Measurements from ENCODE around the gene STAB1.

STAB1 gene

DNA sequence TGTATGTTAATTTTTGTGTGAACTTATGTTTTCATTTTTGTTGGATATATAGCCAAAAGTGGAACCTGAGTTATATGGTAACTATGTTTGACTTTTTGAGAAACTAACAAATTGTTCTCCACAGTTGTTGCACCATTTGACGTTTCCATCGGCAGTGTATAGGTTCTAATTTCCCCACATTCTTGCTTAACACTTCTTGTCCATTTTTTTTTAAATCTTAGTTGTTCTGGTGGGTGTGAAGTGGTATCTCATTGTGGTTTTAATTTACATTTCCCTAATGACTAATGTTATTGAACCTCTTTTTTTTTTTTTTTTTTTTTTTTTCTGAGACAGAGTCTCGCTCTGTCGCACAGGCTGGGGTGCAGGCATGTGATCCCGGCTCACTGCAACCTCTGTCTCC lies 31.7 kb upstream of the STAB1 start:
- no peak for DNase-seq

DNA sequence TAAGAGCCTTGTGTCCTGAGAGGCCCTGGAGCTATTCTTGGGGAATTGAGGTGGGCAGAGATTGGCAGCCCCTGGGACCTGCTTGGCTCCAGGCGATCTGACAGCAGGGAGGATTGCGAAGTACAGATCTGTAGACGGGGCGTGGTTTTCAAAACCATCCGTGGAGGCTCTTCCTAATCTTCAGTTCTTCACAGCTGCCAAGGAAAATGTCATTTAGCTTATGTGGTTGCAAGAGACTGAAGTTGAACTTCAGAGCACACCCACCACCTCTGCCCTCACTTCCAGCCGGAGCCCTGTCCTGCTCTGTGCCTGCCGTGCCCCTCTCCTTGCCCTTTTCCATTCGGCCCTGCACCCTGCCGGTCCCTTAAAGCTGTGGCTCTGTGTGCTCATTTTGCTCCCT lies 26.8 kb upstream of the STAB1 start:
- no peak for DNase-seq

DNA sequence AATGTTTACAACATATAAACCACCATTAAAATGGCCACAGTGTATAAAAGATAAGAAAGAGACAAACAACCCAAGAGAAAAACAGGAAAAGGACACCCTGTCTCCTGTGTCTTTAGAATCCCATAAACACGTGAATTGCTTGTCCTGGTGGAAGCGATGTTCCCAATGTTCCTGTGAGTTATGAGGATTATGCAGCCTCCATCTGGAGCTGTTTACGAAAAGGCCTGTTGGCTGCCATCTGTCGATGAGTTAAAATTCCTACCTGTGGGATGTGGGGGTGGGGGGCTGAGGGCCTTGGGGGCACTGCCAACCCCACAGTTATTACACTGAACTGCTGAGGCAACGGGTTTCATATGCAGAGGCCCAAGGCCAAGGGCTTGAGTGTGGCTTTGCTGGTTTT lies 26.1 kb upstream of the STAB1 start:
- DNase-seq = no peak

DNA sequence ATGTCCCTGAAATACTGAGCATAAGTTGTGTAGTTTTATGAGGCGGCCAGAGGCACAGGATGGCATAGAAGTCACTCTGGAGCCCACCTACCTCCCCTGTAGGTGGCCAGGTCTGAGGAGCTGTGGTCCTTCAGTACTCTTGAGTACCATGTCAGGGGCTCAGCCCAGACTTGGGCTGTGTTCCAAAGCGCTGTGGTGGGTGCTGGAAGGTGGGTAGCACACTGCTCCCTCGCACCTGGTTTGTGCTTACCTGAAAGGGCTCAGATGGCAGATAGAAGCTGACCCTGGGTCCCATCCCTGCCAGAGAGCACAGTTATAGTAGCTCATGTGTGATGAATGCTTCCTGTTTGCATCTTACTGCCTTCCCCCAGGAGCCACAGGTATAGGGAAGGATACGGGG lies 24.2 kb upstream of the STAB1 start:
- no peak for DNase-seq

DNA sequence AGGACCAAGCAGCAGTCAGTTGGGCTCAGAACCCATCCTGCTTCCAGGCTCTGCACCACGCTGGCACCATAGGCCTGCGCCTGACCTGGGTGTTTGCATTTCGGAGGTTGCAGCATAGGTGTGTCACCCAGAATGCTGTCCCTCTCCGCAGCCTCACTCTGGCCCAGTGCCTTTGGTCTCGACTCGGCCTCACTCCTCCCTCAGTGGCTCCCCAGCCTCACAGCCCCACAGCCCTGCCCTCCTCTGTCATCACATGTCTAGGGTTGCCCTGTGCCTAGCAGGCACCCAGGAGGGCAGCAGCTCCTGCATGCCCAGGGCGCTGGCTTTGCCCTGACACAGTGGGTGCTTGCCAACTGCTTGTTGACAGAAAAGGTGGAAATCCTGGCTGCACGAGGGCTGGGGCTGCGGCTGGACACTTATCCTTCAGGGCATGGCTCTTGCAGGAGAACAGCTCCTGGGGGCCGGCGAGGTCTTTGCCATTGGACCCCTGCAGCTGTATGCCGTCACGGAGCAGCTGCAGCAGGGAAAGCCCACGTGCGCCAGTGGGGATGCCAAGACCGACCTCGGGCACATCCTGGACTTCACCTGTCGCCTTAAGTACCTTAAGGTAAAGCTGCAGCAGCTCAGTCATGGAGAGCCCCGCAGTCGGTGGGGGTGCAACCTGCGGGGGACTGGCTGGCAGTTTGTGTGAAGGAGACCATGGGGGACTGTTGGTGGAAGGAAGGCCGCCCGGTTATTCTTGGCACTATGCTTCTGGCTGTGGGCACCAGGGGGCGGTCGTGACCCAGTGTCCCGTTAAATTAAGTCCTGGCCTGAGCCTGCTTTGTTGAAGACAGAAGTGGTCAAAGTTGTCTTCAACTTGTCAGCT lies 23.5 kb upstream of the STAB1 start:
- DNase-seq = no peak

DNA sequence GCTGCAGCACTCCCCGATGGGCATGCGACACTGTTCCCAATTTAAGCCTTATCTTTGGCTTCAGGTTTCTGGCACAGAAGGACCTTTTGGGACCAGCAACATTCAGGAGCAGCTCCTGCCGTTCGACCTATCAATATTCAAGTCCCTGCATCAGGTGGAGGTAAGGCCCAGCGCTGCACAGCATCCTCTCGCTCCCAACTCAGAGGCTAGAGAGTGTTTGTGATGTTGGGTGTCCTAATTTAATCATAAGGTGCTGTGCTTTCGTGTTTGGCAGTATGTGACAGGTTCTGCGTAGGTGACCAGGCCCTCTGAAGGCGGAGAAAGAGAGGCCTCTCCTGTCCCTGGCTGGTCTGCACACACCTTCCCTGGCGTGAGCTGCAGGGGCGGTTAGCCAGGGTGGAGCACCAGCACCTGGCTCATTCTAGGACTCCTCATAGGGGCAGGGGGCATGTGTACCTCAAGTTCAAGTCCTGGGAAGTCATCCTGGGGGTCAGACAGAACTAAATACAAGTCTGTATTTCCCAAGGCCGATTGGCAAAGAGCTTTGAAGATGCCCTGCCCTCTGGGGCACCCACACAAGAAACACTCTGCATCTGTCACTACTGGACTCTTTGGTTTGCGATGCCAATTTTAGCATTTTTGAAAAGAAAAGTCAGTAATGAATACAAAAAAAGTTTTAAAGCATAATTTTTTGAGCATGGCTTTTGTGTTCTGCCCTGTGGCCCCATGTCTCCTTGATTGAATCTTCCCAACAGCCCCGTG lies 22.7 kb upstream of the STAB1 start:
- DNase-seq = no peak

DNA sequence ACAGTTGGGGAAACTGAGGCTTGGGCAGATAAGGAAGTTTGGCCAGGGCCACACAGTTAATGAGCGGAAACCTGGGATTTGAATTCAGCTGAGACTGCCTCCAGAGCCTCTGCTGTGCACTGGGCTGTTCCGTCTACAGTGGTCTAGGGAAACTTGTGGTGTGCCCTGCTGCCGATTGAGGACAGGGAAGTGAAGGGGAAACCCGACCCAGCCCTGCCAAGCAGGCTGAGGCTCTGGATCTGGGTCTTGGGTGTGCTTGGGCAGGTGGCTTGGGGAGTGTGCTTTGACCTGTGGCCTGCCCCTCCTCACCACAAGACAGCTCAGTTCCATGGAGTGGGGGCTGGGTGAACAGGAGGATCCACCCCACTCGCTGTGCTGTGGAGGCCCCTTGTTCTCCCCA lies 22.1 kb upstream of the STAB1 start:
- no peak for DNase-seq

DNA sequence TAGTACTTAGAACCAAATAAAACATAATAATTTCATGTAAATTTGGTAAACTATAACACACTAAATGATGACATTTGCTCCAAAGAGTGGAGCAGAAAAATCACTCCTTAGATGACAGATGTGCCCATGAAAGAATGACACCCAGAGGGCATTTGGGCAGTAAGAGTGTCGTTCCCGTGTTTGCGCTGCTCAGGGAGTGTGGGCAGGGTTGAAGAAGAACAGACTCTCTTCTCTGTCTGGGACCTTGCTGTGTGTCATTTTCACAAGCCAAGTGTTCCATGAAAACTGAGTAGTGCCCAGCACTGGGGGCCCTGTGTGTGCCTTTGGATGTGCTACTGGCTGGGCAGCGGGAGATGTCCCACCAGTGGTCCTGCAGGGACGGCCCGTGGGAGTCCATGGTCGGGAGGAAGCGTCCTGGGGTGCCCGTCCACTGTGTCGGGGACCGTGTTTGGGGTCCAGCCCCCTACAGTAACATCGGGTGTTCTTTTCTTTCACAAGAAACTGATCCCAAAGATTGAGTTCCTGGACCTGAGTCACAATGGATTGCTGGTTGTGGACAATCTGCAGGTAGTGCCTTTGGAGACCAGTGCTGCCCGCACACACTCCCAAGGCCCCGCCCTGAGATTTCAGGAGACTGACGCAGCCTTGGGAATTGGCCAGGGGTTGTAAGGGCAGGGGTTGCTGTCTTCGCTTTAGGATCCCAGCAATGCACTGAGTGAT lies 17.9 kb upstream of the STAB1 start:
- no peak for DNase-seq

DNA sequence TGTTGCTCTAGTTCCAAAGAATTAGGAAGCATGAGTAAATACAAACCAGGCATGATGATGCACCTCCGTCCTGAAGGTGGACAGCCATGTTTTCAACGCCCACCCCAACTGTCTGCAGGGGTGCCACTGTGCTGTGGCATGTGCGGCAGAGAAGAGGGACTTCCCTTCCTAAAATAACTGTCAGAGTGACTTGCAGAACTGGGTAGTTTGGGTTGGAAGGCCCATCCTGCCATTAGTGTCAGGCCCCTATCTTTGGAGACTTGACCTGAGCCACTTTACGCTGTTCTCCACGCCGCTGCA lies 17.4 kb upstream of the STAB1 start:
- DNase-seq = no peak

DNA sequence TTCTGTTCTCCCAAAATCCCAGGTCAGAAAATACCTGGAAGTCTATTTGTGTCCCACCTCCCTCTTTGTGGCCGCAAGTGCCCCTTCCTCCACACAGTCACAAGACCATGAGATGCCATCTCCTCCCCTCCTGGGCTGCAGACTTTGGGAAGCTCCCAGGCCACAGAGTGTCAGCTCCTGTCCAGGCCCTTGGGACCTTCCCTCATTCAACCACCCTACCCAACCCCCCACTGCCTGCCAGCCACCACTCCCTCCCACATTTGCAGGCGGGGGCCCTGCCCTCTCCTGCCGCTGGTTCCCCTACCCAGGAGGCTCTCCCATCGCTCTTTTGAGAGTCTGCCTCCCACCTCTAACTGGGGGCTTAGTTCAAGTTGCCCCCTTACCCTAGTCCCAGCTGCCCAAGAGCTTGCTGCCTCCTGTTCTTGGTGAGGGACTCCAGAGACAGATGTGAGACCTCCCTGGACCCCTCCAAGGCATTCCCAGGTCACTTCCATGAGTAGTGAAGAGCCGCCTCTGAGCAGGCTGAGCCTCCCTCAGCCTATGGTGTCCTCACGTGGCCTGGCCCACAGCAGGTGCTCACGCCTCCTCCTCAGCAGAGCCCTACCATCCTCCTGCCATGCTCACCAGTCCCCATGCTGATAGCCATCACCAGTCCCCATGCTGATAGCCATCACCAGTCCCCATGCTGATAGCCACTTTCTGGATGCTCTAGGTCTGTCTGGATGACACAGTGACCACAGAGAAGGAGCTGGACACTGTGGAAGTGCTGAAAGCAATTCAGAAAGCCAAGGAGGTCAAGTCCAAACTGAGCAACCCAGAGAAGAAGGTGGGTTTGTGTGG lies 15.9 kb upstream of the STAB1 start:
- DNase-seq = no peak

DNA sequence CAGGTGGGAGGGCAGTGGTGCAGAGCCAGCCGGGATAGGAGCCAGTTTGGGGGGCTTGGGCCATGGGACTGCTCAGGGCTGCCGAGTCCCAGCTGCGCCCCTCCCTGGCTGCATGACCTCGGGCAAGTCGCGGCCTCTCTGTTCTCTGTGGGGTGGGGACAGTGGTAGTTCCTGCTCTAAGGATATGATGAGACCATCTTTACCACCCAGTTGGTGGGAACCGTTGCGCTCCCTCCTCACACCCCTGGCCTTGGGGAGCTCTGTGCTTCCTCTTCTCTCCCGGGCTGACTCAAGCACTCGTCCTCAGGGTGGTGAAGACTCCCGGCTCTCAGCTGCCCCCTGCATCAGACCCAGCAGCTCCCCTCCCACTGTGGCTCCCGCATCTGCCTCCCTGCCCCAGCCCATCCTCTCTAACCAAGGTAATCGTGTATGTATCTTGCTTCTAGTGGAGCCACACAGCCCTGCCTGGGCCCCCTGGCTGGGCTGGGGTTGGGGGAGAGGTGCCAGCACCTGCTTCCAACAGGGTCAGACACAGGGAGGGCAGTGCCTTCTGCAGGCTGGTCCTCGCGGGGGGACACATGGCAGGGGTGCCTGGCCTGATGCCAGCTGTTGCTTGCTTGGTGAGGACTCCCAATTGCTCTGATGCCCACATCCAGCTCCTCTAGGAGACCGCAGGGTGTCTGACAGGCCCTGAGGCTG lies 15.1 kb upstream of the STAB1 start:
- DNase-seq = no peak

DNA sequence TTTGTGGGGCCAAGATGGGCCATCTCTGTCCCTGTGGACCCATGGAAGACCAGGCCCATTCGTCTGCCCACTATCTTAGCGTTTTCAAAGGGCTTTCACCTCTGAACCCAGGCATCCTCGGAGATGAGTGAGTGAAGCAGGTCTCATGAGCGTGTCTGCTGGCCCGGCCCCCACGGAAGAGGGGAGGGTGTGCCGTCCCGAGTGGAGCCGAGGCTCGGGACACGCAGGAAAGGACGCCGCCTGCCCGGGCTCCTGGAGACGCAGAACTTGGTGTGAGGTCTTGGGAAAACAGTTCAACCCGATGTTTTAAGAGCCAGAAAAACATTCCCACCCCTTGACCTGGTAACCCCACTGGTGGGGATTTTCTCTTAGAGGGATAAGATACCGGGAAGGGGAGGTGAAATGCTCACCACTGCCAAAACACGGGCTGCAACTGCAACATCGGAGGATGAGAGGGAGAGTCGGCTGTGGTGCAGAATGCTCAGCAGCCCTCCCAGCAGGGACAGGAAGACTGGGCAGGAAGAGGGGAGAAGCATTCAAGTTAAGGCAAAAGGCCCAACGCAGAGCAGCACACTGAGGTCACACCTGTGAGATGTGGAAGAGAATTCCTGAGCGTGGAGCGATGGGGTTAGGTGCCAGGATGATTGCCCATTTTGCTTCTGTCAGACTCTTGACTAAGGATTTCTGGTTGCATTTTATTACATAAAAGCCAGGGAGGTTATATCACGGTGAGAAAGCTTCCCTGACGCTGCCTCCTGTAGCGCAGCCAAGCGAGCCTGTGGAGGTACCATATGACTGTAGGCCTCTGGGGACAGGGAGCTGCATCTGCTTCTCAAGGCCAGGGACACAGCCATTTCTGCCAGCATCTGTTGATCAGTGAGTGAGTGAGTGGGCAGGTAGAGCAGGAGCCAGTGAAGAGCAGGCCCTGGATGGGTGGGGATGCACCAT lies 14.1 kb upstream of the STAB1 start:
- DNase-seq = no peak

DNA sequence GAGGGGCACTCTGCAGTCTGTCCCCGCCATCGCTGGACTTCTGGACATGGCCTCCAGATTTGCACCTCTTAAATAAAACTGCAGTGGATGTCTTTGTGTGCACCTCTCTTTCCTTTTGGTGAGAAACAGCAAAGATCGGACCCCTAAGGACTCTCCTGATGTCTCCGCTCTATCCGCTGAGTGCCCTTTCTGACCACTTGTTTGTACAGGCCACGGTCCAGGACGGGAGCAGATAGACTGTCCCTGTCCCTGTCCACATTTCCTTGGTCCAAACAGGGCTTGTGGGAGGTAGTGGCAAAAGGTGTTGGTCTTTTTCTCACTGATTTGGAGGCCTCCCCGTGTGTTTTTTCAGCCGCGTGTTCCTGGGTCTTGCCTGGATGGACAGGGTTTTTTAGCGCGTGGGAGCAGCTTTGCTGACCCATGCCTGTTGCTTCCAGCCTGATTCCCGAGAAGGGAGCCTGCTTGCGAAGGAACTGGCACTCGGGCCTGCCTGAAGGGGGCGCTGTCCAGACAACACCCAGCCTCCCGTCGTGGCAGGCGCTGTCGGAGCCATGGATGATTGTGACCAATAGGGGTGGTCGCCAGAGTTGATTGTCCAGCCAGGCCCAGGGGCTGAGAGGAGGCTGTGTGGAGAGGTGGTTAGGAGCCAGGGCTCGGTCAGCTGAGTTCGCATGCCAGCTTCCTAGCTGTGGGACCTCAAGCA lies 13.2 kb upstream of the STAB1 start:
- DNase-seq = no peak

DNA sequence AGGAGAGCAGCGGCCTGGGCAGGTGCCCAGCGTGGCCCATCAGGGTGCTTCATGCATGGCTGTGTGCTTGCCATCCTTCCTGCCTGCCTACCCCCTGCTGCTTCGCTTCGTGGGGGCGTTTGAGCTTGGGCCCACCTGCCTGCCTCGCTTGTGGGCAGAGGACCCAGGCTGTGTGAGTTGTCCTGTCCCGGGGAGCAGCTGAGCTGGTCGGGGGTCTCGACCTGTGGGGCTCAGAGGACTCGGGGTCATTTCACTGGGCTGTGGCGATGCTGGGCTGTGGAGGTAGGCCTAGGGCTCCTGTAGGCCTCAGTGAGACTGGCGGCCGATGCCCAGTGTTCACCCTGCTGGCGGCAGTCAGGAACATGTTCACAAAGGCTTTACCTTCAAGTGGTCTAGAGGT lies 12.1 kb upstream of the STAB1 start:
- DNase-seq = no peak

DNA sequence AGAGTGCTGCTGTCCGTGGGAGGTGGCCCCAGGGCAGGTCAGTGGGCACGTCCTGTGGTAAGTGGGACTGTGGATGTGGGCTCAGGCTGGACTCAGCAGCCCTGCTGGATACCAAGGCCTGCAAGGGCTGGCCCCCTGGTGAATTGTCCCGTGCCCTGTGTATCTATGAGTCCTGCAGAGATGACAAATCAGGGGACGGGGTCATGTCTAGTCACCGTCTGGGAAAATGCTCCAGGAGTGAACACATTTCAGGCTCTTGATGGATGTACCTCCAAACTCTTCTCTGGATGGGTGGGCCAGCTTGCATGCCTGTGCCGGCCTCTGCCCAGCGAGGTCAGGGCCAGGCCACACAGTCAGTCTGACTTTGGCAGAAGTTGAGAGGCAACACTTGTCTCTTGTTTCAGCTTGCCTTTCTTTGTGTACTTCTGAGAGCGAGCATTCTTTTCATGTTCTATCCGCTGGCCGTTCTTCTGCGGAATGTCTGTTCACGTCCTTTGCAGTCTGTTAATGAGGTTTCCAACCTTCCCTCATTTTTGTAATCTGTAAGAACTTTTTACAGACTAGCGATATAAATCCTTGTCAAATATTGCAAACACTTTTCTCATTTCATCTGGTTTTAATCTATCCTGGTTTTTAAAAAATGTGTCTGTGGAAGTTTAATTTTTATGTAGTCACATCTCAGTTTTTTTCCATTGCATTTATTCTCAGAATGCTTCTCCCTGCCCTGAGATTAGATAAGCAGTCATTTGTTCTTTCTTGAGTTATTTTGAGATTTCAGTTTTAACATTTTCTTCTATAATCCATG lies 11.4 kb upstream of the STAB1 start:
- DNase-seq = no peak

DNA sequence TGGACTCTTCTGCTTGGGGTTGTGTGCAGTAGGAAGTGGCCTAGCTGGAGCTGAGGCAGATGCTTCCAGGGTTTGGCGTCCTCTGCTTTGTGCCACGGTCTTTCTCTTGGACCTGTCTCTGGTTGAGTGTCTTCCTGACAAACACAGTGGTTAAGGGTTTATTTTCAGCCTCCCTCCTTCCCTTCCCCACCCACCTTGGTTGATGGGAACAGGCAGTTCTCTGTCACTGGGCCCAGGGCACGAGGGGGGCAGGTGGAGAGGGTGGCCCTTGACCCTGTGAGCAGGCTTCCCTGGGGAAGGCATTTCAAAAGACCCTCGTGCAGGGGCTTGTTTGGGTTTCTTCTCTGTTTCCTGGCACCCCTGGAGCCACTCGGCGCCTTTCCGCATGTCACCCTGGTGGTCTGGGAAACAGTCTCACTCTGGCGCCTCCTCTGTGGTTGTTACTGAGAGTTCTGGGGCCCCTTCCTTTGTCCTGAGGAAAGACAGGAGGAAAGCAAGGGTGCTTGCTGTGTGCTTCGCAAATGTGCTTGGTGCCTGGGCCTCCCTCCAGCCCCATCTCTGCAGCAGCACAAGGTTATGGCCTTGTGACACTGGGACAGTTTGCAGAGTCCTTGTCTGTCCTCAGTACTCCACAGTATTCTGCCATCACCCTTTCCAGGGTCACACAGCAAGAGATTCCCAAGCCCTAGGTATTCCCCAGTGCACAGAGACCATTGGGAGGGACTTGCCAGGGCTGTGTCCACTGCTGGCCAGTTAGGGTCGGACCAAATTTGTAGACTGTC lies 10.3 kb upstream of the STAB1 start:
- no peak for DNase-seq

DNA sequence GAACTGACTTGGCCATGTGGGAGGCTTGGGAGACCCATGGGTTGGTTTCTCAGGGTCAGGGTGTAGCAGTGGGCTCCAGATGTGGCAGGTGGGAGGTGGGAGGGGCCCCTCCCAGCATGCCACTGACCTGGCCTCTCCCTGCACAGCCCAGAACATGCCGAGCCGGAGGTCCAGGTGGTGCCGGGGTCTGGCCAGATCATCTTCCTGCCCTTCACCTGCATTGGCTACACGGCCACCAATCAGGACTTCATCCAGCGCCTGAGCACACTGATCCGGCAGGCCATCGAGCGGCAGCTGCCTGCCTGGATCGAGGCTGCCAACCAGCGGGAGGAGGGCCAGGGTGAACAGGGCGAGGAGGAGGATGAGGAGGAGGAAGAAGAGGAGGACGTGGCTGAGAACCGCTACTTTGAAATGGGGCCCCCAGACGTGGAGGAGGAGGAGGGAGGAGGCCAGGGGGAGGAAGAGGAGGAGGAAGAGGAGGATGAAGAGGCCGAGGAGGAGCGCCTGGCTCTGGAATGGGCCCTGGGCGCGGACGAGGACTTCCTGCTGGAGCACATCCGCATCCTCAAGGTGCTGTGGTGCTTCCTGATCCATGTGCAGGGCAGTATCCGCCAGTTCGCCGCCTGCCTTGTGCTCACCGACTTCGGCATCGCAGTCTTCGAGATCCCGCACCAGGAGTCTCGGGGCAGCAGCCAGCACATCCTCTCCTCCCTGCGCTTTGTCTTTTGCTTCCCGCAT lies 7.9 kb upstream of the STAB1 start:
- DNase-seq = no peak

Measured in activated effector memory CD4-positive, alpha-beta T cell treated with Interleukin-2 at 50 U/mL for 16 hours (primary cell).